ENCODE measurements around the gene NPC1L1.
"Not testable (repeated sequence)": the region's sequence is repeated elsewhere in the genome, so short reads cannot be mapped to it uniquely, and the experiment has no call there.

The NPC1L1 gene

DNA sequence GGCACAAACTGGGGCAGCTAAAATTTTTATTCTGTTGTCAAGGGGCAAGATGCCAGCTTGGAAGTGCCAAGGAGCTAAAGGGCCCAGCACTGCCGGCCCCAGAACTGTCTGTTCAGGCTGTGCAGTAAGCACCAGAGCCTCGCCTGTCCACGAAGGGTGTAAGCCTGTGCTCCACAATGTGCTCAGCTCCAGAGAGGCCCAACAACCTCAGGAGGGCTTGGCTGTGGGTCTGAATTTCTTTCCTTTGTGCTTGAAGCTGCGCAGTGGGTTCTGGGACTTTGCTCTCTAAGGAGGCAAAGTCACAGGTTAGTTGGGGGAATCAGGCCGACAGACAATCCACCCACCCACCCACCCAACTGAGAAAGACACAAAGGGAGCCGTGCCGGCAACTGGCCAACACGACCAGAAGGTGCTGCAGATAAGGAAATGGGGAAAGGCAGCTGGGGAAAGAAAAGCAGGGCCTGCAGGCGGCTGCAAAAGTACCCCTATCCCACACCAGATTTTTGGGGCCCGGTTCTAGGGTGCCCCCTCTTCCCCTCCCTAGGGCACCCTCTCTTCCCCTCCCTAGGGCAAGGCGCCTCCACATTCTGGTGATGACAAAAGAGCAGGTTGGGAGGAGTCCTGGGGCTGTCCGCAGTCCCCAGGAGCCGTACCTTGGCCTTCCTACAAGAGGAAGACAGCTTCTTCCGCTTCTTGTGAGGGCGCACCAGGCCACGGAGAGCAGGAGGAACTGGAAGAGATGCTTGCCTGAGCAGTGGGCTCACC, 24.8 kb upstream of the NPC1L1 start:
- peak; percentile 43 for DNase-seq

DNA sequence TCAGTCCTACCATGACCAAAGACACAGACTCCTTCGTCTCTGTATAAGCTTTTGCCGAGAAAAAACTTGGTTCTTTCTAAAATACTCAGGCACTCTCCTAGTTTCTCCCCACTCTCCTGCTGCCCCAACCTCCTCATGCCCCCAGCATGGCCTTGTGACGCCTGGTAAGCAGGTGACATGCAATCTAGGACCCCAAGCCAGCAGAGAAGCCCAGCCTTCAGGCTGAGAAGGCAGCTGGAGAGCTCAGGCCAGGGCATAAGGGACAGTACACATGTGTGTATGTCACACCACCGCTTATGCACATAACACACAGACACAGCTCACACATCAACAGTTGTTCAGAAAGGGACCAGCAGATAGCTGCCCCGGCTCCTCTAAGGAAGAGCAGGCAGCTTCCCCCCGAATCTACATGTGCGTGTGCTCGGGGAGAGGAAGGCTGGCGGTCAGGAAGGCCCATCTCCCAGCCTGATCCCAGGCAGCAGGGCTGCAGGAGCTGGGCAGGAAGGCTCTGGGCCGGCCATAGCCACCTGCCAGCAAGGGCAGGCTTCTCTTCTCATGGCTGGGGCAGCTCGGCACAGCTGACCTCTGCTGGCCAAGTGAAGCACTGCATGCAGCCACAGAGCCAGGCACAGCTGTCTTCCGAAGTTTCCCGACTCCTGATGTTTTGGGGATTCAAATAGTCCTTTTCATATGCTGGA, 24.1 kb upstream of the NPC1L1 start:
- peak; percentile 88 for DNase-seq

DNA sequence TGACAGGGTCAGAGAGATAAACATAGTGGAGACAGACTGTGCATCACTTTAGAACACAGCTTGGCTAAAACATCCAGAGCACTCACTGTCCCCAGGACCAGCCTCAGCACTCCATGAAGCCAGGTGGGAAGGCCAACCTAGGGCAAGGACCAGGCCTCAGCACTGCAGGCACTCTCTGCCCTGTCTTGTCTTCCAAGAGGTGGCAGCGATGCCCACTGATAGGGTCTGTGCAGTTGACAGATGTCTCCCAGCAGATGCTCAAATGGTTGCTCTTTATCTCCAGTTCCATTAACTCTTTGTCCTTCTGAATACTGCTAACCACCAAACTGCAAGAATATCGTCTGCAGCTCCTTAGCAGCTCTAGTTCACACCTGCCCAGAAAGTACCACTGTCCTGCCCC, 23.5 kb upstream of the NPC1L1 start:
- DNase-seq = peak; percentile 24

DNA sequence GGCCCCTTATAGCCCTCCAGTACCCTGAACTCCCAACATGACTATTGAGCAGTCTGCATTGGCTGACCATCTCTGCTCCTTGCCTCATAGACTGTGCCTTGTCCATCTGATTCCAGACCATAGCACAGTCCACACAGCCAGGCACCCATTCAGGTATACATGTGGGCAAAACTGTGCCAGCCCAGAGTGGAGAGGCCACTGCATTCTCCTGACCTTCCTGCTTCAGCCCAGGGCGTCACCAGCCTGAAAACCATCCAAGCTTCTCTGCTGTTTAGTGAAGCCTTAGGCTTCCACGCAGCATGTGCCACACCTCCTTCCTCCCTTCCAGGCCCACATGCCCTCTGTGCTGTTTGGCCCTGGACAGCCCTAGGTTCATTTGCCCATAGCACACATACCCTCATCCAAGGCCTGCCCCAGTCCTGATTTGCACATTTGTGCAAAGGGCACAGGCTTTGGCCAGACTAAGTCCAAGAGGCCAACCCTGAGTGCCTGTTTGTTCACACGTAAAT, 22.1 kb upstream of the NPC1L1 start:
- peak; percentile 45 for DNase-seq

DNA sequence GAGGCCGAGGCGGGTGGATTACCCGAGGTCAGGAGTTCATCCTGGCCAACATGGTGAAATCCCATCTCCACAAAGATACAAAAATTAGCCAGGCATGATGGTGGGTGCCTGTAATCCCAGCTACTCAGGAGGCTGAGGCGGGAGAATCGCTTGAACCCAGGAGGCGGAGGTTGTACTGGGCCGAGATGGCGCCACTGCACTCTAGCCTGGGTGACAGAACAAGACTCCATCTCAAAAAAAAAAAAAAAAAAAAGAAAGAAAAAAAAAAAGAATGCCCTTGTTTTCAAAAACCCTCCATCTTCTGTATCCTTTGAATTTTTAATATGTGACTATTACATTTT, 21.5 kb upstream of the NPC1L1 start:
- DNase-seq = not testable (repeated sequence)

DNA sequence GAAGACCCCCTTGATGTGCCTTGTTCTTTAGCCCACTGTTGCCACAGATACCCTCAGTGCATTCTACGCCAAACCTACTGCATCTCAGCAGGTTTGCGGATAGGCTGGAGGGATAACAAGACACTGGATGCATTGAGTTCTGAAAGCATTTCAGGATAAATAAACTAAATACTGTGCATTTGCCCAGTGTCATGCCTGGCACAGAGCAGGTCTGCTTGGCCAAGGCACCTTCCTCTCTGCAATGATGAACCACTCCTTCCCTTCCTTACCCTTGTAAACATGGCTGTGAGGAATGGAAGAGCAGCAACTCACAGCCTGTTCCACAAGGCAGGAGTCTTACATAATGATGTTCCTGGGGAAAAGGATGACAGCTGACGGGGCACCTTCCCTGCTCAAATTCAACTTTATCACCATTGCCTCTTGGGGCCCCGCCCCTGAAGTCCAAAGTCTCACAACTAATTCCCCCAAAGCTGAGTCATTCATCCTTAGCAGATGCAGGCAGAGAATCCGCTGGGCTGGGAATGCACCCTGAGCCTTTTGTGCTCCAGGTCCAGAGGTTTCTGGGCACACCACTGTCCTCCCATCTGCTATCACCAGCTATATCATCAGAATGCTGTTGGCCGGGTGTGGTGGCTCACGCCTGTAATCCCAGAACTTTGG, 21.0 kb upstream of the NPC1L1 start:
- peak; percentile 47 for DNase-seq

DNA sequence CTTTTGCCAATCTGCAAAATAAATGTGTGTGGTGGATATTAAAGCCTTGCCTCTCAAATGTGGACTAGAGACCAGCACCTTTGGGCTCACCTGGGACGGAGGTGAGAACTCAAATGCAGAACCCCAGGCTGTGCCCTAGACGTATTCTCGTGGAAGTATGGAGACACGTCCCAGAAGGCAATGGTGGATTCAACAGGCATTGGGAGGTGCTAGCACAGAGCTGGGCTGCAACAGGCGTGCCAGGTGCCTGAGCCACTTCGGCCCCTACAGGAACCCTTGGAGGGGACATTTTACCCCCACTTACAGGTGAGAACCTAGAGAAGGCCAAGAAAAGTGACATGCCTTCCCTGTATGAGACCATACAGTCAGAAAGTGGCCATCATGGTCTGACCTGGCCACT, 20.4 kb upstream of the NPC1L1 start:
- DNase-seq = peak; percentile 57

DNA sequence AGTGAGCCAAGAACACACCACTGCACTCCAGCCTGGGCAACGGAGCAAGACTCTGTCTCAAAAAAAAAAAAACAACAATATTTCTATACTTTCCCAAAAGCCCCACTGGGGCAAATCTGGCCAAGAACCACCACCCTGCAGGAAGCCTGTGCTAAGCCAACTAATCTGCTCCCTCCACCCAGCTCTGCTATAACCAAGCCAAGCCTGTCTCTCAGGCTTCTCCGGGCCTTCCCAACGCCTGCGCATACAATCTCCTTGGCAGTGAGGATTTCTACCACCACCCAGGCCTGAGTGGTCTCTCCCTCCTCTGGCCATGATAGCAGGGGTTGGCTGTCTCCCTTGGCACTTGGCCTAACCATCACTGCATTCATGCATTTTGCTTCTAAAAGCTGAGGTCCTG, 18.4 kb upstream of the NPC1L1 start:
- DNase-seq = peak; percentile 53

DNA sequence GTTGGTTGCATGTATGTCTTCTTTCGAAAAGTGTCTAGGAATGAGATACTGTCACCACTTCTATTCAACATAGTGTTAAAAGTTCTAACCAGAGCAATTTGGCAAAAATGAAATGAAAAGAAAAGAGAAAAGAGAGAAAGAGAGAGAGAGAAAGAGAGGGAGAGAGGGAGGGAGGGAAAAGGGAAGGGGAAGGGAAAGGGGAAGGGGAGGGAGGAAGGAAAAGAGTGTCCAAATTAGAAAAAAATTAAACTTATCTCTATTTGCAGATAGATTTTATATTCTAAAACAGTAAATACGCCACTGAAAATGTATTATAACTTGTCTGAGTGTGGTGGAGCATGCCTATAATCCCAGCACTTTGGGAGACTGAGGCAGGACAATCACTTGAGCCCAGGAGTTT, 16.4 kb upstream of the NPC1L1 start:
- no peak for DNase-seq

DNA sequence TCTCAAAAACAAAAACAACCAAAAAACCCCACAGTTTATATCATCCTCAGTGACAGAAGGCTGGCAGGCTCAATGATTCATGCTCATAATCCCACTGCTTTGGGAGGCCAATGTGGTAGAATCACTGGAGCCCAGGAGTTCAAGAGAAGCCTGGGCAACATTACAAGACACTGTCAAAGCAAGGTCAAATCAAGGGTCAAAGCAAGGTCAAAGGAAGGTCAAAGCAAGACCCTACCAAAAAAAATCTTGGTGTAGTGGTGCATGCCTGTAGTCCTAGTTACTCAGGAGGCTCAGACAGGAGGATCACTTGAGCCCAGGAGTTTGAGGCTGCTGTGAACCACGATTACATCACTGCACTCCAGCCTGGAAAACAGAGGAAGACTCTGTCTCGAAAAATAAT, 14.2 kb upstream of the NPC1L1 start:
- peak; percentile 13 for DNase-seq

DNA sequence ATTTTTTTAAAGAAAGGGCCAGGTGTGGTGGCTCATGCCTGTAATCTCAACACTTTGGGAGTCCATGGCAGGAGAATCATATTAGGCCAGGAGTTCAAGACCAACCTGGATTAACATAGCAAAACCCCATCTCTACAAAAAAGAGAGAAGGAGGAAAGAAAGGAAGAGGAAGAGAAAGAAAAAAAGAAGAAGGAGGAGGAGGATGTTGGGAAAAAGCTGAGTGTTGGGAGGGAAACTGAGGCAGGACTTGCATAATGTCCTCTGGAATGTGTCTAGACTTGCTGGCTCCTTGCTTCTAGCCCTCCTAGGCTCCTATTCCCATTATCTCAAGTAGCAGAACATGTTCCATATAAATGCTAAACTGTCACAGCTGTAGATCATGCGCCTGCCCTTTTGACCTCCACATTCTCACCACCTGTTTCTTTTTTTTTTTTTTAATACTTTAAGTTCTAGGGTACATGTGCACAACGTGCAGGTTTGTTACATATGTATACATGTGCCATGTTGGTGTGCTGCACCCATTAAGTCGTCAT, 11.4 kb upstream of the NPC1L1 start:
- not testable (repeated sequence) for DNase-seq

DNA sequence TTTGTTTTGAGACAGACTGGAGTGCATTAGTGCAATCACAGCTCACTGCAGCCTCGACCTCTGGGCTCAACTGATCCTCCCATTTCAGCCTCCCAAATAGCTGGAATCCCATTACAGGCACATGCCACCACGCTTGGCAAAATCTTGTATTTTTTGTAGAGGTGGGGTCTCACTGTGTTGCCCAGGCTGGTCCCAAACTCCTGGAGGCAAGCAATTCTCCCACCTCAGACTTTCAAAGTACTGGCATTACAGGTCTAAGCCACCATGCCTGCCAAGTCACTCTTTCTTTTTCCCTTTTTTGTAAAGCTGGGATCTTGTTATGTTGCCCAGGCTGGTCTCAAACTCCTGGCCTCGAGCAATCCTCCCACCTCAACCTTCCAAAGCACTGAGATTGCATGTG, 8.3 kb upstream of the NPC1L1 start:
- DNase-seq = no peak

DNA sequence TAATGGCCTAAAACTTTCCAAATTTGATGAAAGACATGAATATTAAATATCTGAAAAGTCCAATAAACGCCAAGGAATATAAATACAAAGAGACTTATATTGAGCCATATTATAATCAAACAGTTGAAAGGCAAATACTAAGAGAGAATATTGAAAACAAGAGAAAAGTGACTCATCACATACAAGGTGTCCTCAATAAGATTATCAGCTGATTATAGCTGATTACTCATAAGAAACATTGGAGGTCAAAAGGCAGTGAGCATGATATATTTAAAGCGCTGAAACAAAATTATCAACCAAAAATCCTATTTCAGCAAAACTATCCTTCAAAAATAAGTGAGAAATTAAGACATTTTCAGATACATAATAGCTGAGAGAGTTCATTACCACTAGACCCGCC, 7.8 kb upstream of the NPC1L1 start:
- DNase-seq = no peak

DNA sequence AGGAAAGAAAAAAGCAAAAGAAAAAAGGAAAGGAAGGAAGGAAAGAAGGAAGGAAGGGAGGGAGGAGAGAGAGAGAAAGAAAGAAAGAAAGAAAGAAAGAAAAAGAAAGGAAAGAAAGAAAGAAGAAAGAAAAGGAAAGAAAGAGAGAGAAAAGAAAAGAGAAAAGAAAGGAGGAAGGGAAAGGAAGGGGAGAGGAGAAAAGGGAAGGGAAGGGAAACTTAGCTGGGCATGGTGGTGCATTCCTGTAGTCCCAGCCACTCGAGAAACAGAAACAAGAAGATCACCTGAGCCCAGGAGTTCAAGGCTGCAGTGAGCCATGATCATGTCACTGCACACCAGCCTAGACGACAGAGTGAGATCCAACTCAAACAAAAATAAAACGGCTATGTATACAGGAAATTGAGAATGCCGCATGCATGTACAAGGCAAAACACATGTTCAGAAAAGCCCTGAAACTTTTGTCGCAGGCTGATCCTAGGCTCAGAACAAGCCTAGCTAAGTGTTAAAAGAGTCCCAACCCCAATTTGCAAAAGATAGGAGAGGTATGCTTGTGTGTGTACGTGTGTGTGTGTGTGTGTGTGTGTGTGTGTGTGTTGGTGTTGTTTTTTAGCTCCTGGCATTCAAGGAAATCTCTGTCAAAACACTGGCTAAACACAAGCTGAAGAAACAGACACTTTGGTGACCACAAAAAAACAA, 6.6 kb upstream of the NPC1L1 start:
- DNase-seq = no peak

DNA sequence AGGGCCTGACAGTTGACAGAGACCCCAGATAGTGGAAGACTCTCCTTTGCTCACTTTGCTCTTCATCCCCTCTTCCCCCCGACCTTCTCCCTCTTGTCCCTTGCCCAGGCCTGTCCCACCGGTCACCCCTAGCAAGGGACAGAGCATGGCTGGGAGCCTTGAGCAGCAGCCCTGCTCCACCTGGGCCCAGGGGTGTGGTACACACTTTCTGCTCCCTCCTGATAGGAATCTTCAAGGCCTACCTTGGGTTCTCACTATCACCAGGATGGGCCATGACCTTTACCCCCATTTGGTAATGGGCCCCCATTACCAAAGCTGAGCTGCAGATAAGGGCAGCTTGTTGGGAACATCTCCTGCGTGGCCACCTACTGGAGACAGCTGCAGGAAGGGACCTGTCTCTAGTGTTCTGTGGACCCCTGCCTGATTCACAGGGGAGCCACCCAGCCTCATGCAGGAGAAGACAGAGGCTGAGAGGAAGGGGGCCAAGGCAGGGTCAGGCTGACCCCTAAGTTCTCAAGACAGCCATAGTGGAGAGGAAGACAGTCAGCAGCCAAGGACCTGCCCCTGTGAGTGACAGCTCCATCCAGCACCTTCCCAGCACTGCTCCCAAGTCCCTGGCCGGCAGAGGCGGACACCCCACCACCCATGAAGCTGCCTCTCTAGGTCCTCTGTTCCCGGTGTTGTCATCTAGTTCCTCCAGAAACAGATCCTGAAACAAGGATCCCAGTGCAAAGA, 913 bp upstream of the NPC1L1 start:
- DNase-seq = peak; percentile 50

DNA sequence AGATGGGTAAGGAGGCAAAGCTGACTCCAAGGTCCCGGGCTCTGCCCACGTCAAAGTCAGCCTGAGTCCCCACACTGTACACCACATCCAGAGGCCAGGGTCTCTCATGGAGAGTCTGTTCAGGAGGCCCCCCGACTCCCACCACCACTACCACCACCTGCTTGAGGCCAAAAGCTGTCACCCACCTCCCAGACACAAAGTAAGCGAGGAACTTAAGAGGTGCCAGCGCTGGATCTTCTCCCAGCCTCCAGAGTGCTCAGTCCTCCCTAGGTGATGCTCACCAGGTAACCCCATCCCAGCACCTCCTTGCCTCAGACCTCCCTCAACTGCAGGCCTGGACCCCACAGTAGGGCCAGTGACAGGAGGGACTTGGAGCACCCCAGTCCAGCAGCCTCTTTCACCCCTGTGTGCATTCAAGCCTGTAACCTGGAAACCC, 520 bp downstream of the NPC1L1 start:
- no peak for DNase-seq

DNA sequence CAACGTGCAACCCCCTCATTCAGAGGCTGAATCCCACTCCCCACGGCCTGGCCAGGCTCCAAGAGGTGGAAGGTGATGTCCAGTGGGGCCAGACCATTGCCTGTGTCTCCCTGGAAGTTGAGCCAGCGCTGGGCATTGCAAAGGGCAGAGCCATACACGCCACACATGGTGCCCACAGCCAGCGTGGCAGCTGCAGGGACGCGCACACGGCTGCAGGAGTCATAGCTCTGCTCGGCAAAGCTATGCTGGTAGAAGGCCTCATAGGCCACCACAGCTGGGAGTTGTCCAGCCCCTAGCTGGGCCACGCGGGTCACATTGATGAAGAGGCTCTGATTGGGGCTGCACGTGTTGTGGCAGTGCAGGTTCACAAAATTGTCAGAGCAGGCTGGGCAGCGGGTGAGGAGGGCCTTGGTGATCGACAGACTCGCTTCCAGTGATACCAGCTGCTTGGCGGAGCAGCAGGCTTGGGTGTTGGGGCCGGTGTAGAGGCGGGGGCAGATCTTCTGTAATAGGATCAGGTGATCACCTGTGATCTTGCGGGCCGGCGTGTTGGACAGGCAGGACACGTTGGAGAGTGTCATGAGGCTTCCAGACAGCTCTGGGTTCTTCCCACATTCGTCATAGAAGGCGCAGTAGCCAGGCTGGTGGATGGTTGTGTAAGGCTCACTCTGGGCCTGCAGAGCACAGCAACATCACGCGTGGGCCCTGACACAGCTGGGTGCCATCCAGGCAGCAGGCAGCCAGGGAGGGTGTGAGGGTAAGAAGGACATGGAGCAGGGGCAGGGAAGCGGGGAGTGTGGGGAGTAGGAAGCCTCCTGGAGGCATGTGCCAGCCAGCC, 1.2 kb downstream of the NPC1L1 start:
- DNase-seq = peak; percentile 58

DNA sequence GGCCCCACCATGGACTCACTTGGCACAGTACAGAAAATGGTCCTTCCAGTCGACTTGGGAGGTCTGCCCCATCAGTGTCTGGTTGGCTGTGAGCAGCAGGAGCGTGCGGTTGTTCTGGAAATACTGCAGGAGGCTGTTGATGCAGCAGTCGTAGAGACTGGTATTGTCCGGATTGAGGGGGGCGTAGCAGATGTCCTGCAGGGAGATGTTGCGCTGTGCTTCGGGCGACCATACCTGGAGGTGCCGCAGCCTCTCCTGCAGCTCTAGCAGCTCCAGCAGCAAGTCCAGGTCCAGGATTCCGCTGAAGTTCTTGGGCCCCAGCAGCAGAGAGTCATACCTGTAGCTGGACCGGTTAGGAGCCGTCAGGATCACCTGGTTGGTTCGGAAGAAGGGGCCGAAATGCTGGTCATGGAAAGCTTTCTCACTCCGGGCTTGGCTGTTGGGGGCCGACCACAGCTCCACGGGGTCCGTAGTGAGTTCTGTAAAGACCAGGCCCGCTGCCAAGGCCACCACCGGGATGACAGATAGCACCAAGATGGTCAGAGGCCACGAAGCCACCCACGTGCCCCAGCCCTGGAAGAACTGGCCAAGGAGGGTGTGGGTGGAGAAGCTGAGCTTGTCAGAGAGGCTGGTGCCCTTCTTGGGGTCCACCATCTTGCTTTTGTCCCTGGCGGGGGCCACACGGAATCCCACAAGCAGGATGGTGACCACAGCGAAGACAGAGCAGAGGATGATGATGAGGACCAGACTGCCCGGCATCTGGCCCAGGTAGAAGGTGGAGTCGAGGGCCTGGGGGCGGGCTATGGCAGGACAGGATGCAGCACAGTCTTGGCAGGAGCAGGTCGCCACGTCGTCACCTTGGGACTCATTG, 2.1 kb downstream of the NPC1L1 start:
- DNase-seq = peak; percentile 21

DNA sequence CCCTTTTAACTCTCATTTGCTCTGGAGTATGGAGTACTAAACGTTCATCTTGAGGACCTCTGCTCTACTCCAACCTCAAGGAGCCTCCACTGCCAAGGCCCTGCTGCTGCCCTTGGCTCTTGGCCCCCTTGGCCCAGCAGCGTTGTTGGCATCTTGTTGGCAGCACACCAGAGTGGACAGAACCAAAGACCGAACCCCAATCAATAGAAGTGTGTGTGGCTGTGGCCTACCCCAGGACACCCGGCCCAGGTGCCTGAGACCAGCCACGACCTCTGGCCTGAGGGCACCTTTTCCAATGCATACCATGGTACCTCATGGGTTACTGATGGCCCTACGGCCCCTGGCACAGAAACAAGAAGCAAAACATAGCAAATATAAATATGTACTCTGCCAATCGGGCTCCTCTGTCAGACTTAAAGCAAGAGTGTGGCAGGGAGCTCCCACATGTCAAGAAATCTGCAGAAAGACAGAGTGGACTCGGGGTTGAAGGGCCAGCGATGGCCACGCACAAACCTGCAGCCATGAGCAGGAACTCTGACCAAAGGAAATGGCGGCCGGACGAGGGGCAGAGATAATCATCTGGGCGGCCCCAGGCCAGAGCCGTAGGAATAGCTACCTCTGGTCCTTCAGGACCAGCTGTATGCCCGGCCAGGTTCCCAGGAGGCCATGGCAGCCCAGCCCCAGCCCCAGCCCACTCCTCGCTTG, 2.9 kb downstream of the NPC1L1 start:
- peak; percentile 45 for DNase-seq

DNA sequence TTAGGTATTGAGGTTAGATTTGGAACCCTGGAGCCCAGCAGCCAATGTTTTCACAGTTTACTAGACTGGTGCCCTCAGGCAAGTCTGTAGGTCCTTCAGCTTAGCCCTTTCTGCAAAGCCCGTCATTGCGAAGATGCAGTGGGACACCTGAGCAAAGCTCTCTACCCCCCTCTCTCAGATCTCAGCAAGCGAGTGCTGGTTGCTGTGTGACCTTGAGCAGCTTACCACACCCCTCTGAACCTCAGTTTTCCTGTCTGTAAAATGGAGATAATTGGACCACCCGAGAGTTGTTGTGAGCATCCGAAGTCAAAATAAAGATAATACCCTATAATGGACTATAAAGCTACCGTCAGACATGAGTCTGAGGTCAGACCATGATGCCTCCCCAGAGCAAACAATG, 3.7 kb downstream of the NPC1L1 start:
- DNase-seq = peak; percentile 55
